ENCODE data around the gene TAS1R3.

- TF ChIP-seq RAD21 (IDR thresholded peaks at IDR 0.05; ENCODE audit: low read depth), result no peak
- no peak for TF ChIP-seq SIN3A (IDR thresholded peaks at IDR 0.05; ENCODE audit: low read depth)
Observed at GRCh38 chr1:1357871-1358432, 26.9 kb downstream of the TAS1R3 start.

Data from HCT116 (cell line).